Keratinocyte (primary cell): ENCODE data around the gene GIPR. TPM values are rescaled to one million over a fixed set of nuclear protein-coding genes. Genes with fewer than 3 reads are reported as not detected.

Experiments used
- DNase-seq: peaks from one replicate; pipeline ENCODE4 v3.0.0-alpha.2; 2011; ENCODE audit warnings: low read depth, missing footprints, low spot score
- FAIRE-seq: peaks from 2 replicates; lab custom pipeline; 2011; peaks lifted over from hg19 to GRCh38; lab: Jason Lieb, UNC
- H2AFZ ChIP-seq: 2 replicates; pipeline ENCODE4 v1.6.0; 2012; ENCODE audit warnings: low read length, control low read depth, inconsistent platforms; ENCODE audit not compliant: control insufficient read depth
- H3K27ac ChIP-seq: 2 replicates; pipeline ENCODE4 v1.5.1; 2011; ENCODE audit warnings: low read length; ENCODE audit not compliant: control insufficient read depth, insufficient read depth
- H3K27me3 ChIP-seq: 3 replicates; pipeline ENCODE4 v1.6.0; 2011; ENCODE audit warnings: low read length; ENCODE audit not compliant: control insufficient read depth, insufficient read depth; ENCODE audit errors: extremely low read depth
- H3K36me3 ChIP-seq, 2 experiments: 2 replicates in 1 of 2; 3 replicates in 1 of 2; pipeline ENCODE4 v1.5.1; 2011; ENCODE audit warnings: low read length in 2 of 2, mild to moderate bottlenecking in 1 of 2; ENCODE audit not compliant: control insufficient read depth in 2 of 2, insufficient read depth in 2 of 2; ENCODE audit errors: extremely low read depth in 1 of 2
- H3K4me1 ChIP-seq: 3 replicates; pipeline ENCODE4 v1.5.1; 2011; ENCODE audit warnings: low read length; ENCODE audit not compliant: control insufficient read depth, insufficient read depth; ENCODE audit errors: extremely low read depth
- H3K4me2 ChIP-seq: 3 replicates; pipeline ENCODE4 v1.6.0; 2011; ENCODE audit warnings: low read depth, low read length; ENCODE audit not compliant: control insufficient read depth, insufficient read depth; ENCODE audit errors: extremely low read depth
- H3K4me3 ChIP-seq, 3 experiments: fragments of 200-600 bp in 1 of 3; sonication (generic) in 1 of 3; 2 replicates in 2 of 3; 3 replicates in 1 of 3; pipeline ENCODE4 v1.5.1; 2011 to 2016; ENCODE audit warnings: low read length in 3 of 3, mild to moderate bottlenecking in 3 of 3, control low read depth in 2 of 3, inconsistent platforms in 1 of 3, low read depth in 1 of 3, mixed read lengths in 1 of 3, mixed run types in 1 of 3, moderate library complexity in 1 of 3; ENCODE audit not compliant: control insufficient read depth in 2 of 3, insufficient read depth in 2 of 3; ENCODE audit errors: extremely low read depth in 1 of 3
- H3K79me2 ChIP-seq: 2 replicates; pipeline ENCODE4 v1.6.0; 2012; ENCODE audit warnings: low read length; ENCODE audit not compliant: control insufficient read depth, insufficient read depth
- H3K9ac ChIP-seq: 3 replicates; pipeline ENCODE4 v1.6.0; 2011; ENCODE audit warnings: low read length; ENCODE audit not compliant: control insufficient read depth, insufficient read depth; ENCODE audit errors: extremely low read depth
- H3K9me1 ChIP-seq: 3 replicates; pipeline ENCODE4 v1.6.0; 2011; ENCODE audit warnings: low read length; ENCODE audit not compliant: control insufficient read depth, insufficient read depth; ENCODE audit errors: extremely low read depth
- H3K9me3 ChIP-seq: 2 replicates; pipeline ENCODE4 v1.5.1; 2012; ENCODE audit warnings: low read depth, low read length; ENCODE audit not compliant: control insufficient read depth
- H4K20me1 ChIP-seq: 3 replicates; pipeline ENCODE4 v1.6.0; 2011; ENCODE audit warnings: low read length; ENCODE audit not compliant: control insufficient read depth, insufficient read depth; ENCODE audit errors: extremely low read depth
- EZH2 ChIP-seq: IDR thresholded peaks from one replicate; pipeline ENCODE4 v1.6.1; 2012; ENCODE audit warnings: inconsistent platforms, mild to moderate bottlenecking, low read length, moderate library complexity
- dilution Hi-C: fragments of 300-500 bp; cut with MboI; formaldehyde crosslinking; loops from one replicate; pipeline ENCODE4 v1.7.0; 2020; ENCODE audit warnings: low sequenced_read_pairs; ENCODE audit not compliant: extremely low pct_ligation_motif_present
- polyA plus RNA-seq, 5 experiments: library from polyadenylated mRNA; depleted of rRNA in 3 of 5; stranded (reverse) in 3 of 5; stranded (forward) in 1 of 5; unstranded in 1 of 5; fragments of >200 nt; gene quantifications; 1 replicate in 1 of 5; 2 replicates in 3 of 5; 3 replicates in 1 of 5; pipeline versions ENCODE4 v1.2.1 to v1.2.3, GENCODE V29; 2011 to 2012; ENCODE audit warnings: missing spikeins in 2 of 5, low read depth in 1 of 5, low replicate concordance in 1 of 5
- TF ChIP-seq, protein P1 (sequence below), 3 experiments: IDR thresholded peaks in 1 of 3; conservative IDR thresholded peaks in 1 of 3; optimal IDR thresholded peaks in 1 of 3; 2 replicates in 2 of 3; 3 replicates in 1 of 3; pipeline versions ENCODE3 to v1.5.1; 2011; ENCODE audit warnings: low read length in 3 of 3, mild to moderate bottlenecking in 3 of 3, moderate library complexity in 2 of 3, control low read depth in 1 of 3, inconsistent platforms in 1 of 3; ENCODE audit not compliant: insufficient read depth in 2 of 3; ENCODE audit errors: extremely low read depth in 1 of 3

The GIPR gene
- polyA plus RNA-seq, 1 donor (not counting 4 experiments of a cell fraction or from before 2014, with no cell fraction given) = 1.4 TPM

DNA sequence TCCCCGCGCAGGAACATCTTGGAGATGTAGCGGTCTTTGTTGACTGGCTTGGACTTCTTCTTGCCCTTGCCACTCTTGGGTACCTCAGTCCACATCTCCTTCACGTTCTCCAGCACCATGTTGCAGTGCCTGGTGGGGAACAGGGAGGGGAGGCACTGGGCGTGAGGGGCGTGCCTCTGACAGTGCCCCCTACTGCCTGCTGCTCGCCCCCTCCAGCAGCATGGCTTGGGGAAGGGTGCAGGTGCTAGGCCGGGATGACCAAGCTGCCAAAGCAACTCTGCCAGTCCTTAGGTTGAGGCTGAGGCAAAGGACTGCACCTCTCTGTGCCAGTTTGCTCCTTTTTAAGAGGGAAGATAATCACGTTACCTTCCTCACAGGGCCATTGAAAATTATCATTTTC is 19.6 kb downstream of the GIPR start:
- Histone ChIP-seq H3K9me3 (no peaks in the 10 kb centered on the region), H3K9me1 (no peaks in the 10 kb centered on the region), H3K79me2 (peaks cover 26% of the 10 kb centered on the region), H3K9ac (no peak overlapping the region), H2AFZ (no peak overlapping the region), H3K4me3 (no peak overlapping the region), H3K27ac (no peak overlapping the region), H4K20me1 (no peaks in the 10 kb centered on the region), H3K4me1 (peaks cover 4% of the 10 kb centered on the region), H3K27me3 (no peaks in the 10 kb centered on the region), H3K4me2 (no peak overlapping the region), H3K36me3 (peaks cover 24 to 36% of the 10 kb centered on the region in 2 experiments)
- no peak for DNase-seq
- dilution Hi-C loops = no loop called here
- TF ChIP-seq, protein P1, sequence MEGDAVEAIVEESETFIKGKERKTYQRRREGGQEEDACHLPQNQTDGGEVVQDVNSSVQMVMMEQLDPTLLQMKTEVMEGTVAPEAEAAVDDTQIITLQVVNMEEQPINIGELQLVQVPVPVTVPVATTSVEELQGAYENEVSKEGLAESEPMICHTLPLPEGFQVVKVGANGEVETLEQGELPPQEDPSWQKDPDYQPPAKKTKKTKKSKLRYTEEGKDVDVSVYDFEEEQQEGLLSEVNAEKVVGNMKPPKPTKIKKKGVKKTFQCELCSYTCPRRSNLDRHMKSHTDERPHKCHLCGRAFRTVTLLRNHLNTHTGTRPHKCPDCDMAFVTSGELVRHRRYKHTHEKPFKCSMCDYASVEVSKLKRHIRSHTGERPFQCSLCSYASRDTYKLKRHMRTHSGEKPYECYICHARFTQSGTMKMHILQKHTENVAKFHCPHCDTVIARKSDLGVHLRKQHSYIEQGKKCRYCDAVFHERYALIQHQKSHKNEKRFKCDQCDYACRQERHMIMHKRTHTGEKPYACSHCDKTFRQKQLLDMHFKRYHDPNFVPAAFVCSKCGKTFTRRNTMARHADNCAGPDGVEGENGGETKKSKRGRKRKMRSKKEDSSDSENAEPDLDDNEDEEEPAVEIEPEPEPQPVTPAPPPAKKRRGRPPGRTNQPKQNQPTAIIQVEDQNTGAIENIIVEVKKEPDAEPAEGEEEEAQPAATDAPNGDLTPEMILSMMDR (optimal IDR thresholded peaks at IDR 0.05 in 1 of 3, IDR thresholded peaks at IDR 0.05 in 1 of 3, conservative IDR thresholded peaks at IDR 0.05 in 1 of 3; ENCODE audit: extremely low read depth in 1 of 3, insufficient read depth in 2 of 3, low read length in 3 of 3) = peak in 1 of 3 experiments; percentile 11
- TF ChIP-seq EZH2 = no peak
- no peak for FAIRE-seq

- no peaks in the 10 kb centered on the region for H3K27me3 ChIP-seq
- peaks cover 24 to 32% of the 10 kb centered on the region in 2 experiments for H3K36me3 ChIP-seq
- peak within 1 kb of the TSS; percentile 79 to 98 (median 98) for H3K4me3 ChIP-seq
- TF ChIP-seq, protein P1 (optimal IDR thresholded peaks at IDR 0.05 in 1 of 3, IDR thresholded peaks at IDR 0.05 in 1 of 3, conservative IDR thresholded peaks at IDR 0.05 in 1 of 3; ENCODE audit: extremely low read depth in 1 of 3, insufficient read depth in 2 of 3, low read length in 3 of 3) = no peak
- DNase-seq (peak; percentile 81), FAIRE-seq (peak; percentile 80)
- H4K20me1 ChIP-seq = no peaks in the 10 kb centered on the region
- dilution Hi-C loops = no loop called here
- peak within 1 kb of the TSS; percentile 97 for H3K4me2 ChIP-seq
- H3K79me2 ChIP-seq = peaks cover 36% of the 10 kb centered on the region
- H3K4me1 ChIP-seq = peaks cover 11% of the 10 kb centered on the region
- peak within 1 kb of the TSS; percentile 96 for H3K9ac ChIP-seq
- H3K9me1 ChIP-seq = no peaks in the 10 kb centered on the region
- H2AFZ ChIP-seq = peak within 1 kb of the TSS; percentile 99
- H3K27ac ChIP-seq = peak within 1 kb of the TSS; percentile 93
- no peaks in the 10 kb centered on the region for H3K9me3 ChIP-seq
Observed at GRCh38 chr19:45691516-45692186, 23.6 kb downstream of the GIPR start, which contains the start of gene SNRPD2. Gene SNRPD2, minus strand, starts transcription at chr19:45691953. Its CDS starts 65 bp downstream, at chr19:45691888.
